ENCODE data around the gene ADCY3.

Gene ADCY3

DNA sequence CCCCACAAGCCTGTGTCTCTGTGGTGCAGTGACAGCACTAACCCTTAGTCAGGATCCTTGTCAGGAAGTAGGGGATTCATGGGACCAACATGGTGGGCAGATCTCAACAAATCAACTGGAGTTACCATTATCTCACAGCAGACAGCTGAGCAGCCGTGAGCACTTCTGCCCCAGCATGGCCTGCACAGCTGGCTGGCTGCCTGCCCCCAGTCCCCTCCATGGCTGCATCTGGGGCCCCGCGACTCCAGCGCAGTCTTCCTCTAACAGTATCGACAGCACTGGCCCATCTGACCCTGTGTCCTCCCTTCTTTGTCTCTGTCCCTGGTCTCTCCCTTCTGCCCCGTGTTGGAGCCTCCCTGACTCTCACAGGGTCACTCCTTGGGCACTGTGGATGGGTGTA lies 4.7 kb upstream of the ADCY3 start:
- no peak for DNase-seq

DNA sequence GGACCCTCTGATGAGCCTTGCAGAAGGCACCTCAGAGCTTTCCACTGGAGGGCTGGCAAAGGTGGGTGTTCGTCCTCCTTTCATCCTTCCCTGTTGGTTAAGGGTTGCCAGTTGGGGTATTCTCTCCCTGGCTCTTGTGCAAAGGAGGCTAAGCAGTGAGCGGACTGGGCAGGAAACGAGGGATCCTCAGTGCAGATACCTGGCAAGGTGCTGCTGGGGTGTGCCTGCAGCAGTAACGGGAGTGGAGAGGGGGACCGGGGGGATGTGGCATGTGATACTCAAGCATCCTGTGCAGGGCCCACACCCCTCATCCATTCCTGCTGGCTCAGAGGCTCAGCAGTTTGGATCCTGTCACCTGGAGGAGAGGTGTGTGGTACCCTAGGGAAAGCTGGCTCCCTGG lies 4.2 kb upstream of the ADCY3 start:
- no peak for DNase-seq

DNA sequence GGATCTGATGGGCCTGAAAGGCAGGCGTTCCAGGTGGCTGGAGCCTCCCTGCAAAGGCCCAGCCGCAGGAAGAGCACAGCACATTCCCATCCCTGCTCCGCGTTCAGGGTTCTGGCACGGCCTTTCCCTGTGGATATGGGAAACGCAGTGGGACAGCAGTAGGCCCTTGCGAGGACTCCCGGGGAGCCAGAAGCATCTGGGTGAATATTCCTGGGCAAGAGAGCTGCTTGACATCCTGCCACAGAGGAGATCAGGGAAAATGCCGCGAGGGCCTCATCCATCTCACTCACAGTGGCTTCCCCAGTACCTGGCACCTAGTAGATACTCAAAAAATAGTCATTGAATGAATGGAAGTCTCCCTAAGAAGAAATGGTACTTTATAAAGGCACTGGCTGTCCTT lies 3.1 kb upstream of the ADCY3 start:
- no peak for DNase-seq

DNA sequence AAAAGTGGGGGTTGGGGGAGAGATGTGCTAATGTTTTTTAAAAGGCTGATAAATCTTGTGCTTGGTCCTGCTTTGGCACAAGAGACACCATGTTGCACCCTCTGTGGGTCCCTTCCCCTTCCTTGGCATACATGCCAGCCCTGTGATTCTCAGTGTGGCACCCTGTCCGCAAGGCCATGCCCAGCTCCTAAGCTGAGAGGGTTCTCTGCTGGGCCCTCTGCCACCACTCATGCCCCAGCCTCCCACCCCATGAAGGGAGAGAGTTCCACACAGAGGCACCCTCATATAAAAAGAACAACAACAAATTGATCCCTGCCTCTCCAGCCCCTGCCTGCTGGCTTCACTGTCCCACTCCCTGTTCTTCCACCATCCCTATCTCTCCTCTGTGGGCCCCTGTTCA lies 2.5 kb upstream of the ADCY3 start:
- no peak for DNase-seq

DNA sequence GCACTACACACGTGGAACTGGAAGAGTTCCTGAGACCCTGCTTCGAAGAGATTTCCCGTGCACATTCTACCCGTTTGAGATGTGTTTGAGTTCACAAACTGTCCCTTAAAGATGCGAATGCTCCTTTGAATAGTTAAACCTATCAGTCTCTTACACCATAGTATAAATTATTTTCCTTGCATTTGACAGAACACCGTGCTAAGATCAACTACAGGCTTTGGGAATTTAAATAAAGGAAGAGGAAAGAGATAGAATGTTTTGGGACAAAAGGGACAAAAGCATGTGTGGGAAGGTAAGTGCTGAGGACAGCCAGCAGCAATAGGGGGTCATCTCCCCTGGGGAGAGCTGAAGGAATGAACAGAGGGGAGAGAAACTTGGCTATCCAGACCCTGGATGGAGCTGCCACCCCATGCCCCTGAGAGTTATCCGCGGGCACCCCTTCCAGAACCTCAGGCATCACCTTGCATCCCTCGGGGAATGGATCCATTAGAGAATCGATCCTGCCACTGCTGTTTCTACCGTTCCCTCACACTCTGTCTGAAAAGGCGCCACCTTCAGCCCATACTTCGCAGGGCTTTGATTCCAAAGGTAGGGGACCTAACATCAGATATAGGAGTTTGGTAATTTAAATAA lies 888 bp upstream of the ADCY3 start:
- DNase-seq = no peak

DNA sequence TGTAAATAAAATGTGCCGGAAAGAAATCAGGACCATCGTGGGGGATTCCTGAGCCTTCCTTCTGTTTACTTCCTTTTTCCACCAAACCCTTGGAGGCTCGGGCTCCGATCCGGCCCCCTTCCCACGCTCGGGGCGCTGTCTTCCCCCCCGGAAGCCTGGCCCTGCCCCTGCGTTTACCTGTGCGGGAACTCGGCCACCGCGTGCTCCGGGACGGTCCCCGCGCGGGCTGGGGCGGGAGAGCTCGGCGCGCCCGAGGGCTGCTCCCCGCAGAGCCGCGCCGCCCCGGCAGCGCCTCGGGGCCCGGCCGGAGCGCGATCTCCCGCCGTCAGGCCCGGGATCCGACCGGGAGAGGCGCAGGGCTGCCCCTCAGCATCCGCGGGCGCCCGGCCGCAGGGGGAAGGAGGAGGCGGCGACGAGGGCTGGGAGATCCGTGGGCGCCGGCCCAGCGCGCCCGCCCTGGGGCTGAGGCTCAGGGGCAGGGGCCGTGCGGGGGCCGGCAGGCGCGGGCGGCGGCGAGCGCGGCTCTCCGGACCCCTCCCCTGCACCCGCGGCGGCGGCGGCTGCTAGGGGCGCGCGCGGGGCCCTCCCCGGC lies 435 bp downstream of the ADCY3 start:
- DNase-seq = no peak

DNA sequence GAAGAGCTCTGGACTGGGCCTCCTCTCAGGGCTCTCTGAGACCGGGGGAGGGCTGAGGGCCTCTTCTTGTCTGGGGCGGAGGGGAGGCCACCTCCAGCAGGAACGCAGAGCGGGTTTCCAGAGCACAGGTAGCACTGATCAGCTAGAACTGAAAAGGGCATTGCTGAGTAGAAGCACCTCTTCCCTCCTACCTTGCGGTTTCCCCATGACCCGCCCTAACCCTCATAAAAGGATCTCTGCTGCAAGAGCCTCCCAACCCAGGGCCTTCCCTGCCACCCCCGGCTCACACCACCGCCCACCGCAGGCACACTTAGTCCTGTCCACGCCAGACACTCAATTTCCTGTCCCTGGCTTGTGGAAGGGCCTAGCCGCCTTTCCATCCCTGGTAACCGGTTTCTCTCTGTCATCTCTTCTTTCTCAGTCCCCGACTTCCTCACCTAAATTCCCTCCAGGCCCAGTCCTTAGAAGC lies 966 bp downstream of the ADCY3 start:
- no peak for DNase-seq

DNA sequence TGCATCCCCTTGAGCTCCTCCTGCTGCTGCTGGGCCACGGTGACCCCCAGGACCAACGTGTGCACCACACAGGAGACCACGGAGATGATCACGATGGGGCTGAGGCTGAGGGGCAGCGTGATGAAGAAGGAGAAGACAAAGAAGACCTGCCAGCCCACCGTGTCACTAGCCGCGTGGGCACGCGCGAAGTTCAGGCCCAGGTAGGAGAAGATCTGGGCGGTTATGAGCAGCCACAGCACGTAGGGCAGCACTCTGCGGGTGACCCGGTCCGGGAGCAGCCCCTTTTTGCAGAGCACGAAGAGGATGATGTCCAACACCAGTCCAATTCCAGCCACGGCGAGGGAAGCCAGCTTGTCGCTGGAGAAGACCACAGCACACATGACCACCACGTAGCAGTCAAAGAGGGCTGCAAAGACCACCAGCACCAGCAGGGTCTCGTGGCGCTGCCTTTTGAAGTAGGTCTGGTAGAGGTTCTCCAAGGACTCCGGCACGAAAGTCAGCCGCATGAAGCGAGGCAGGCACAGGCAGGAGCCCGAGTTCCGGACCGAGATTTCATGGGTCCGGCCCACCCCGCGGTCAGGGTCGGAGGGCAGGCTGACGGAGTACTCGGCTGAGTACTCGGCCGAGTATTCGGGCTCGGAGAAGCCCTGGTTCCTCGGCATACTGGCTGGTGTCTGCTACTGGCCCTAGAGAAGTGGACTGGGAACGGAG lies 1.6 kb downstream of the ADCY3 start:
- DNase-seq = no peak

DNA sequence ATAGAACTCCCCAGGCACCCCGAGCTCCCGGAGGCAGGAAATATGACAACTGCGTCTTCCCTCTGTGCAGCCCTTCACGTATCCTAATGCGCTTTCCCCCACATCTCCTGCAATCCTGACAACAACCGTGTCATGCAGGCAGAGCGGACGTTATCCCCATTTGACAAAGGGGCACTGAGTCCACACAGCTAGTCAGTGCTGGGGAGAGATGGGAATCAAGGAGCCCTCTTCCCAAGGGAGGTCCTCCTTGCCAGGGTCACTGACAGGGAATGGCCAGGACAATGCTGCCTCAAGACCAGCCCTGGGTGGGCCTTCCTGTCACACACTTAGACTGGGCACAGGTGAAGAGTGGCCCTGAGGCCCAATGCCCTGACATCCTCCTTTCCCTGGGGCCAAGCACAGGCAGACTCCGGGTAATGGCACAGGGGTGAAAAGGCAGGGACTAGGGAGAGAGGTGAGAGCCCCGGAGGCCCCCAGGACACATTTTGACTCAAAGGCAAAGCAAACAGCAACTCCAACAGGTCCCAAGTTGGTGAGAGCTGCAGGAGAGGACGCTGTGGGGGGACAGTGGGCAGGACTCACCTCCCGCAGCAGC lies 2.2 kb downstream of the ADCY3 start:
- no peak for DNase-seq

DNA sequence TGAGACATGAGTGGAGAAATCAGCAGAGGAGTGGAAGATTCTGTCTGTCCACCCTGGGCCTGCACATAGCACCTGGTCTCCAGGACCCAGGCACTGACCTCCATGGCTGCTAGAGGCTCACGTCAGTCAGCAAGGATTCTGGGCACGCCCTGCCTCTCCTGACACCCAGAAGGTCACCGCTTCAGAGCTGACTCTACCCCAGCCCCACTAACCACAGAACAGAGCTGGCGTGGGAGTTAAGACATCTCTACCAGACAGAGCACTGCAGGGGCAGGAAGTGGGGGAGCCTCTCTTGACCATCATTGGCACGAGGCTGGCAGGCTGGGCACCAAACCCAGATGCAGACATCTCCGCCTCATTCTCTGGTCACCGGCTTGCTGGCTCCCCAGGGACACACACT lies 3.0 kb downstream of the ADCY3 start:
- no peak for DNase-seq

DNA sequence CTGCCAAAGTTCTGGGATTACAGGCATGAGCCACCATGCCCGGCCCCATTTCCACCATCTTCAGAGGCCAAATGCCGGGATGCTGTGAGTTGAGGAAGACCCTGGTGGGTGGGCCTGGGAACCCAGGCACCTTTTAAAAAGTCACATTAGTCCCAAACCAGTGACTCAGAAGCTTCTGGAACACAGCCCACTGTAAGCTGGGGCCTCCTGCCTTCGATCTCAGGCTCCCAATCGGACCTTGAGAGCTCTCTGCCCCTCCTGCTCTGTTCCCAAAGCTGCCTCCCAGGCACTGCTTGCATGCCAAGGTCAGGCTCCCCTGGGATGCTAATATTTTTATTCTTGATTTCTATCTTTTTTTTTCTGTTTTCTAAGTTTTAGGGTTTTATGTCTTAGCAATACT lies 4.2 kb downstream of the ADCY3 start:
- no peak for DNase-seq

DNA sequence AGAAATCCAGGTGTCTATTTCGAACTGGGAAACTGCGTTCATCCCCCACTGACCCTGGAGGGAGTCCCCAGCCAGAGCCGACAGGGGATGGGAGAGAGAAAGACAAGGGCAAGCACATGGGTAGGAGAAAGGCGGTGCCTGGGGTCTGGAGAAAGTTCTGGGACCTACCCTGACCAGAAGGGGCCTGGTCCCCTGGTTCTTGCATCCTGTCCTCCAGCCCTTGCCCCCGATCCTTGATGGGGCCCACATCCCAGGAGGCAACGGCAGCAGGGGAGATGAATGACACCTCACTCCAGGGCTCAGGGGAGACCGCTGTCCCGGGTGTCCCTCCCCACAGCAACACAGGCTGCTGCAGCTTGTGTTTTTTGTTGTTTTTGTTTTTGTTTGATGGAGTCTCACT lies 4.9 kb downstream of the ADCY3 start:
- no peak for DNase-seq

DNA sequence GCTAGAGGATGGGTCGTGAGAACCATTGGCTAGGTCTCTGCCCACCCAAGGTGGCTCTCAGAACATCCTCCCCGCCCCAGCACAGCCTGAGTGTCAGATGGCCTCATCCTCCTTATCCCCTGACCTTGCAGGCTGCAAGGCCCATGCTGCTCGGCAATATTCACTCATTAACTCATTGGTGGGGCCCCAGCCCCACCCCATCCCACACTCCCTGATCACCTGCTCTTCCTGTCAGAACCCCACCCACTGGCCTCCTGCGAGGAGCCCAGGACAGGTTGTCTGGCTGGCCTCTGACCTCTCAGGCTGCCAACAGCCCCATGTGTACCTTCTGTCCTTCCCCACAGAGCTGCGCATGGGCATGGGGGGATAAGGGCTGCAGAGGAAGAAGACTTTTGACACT lies 5.3 kb downstream of the ADCY3 start:
- no peak for DNase-seq

DNA sequence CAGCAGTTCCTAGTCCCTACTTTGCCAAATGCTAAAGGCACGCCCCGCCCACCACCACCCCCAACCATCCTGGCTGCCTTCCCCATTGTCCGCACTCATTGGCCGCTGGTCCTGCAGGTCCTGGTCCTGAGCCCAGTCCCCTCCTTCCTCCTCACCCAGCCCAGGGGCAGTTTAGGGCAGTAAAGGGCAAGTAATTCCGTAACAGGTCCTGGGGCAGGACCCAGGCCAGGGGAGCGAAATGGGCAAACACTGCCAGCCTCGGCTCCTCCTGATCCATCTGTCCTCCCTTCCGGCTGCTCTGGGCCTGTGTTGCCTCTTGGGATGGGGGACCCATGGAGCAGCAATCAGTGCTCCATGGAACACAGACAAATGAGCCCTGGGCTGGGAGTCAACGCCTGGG lies 6.1 kb downstream of the ADCY3 start:
- no peak for DNase-seq

DNA sequence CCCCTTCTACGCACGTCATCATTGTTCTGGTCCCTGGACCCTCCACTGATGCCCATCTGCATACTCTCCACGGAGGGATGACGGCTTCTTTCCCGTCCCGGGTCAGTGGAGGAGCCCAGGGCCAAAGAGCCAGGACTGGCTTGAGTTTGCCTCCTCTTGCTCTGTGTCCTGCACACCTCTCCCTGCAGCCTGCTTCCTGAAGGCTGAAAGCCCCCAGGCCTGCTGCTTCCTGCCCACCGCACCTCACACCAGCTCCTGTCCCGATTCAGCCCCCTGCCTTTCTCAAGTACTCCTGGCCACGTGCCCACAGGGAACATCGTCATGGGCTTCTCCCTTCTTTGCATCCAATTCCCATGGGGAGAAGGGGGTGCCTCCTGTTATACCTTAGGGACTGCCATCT lies 7.1 kb downstream of the ADCY3 start:
- DNase-seq = no peak

DNA sequence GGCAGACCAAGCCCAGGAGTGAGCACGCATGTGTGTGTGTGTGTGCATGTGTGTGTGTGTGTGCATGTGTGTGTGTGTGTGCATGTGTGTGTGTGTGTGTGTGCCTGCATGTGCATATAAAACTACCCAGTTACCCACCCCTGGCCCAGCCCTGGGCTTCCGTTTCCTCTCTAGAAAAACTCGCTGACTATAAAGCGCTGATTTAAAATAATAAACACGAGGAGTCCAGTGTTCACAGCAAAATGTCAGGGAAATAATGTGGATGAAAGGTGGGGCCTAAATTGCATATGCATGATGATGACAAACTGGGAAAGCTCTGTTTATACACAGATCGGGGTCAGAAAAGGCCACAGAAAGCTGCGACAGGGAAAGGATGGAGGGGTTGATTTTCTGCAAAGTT lies 7.5 kb downstream of the ADCY3 start:
- DNase-seq = no peak

DNA sequence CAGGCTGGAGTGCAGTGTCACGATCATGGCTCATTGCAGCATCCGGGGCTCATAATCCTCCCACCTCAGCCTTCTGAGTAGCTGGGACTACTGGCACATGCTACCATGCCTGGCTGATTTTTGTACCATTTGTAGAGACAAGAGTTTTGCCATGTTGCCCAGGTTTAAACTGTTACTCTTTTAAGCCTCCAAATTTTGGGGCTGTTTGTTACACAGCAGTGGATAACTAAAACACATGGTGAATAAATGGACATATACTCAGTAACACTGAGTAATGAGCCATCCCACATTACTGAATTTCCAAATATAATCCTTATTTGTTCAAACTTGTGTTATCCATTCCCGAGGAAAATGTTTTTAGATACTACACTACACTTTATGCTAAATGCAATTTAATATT lies 9.8 kb downstream of the ADCY3 start:
- DNase-seq = no peak

DNA sequence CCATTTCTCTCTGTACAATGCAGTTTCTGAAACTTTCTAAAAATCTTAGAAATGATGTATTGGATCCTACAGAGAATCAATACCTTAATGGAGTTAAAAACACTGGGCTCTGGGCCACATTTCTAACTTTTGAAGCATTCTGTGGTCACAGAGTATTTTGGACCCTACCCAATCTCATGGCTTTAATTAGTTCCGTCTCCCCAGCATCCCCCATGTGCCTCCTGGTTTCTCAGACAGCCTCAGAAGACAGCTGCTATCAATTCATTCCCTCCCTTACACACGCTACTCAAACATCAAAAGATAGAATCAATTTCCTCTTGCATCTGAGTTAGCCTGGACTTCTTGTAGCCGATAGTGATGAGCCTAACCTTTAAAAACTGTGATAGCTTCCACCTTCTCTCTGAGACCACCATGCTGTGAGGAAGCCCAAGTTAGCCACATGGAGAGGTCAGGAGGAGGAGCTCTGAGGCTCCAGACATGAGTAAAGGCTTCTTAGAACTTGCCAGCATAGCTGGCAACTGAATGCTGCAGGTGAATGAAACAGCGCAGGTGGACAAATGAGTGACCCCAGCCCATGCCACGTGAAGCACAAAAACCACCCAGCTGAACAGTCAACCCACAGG lies 10.4 kb downstream of the ADCY3 start:
- no peak for DNase-seq

DNA sequence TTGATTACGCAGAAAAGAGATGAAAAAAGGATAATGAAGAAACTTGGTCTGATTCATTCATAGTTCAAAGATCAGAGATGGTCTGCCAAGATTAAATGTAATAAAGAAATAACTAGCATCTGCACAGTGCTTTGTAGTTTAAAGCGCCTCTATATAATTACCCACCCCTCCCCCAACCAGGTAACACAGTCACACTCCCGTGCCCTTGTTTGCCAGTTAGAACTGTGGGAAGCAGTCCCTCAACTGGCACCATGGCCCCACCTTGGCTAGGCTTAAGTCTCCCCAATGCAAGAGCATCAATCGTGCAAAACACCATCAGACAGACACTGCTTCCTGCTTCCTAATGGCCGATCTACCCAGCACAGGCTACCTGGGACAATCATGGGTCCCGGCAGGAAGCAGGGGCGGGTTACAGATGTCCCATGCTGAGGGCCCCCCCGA lies 11.6 kb downstream of the ADCY3 start:
- no peak for DNase-seq

DNA sequence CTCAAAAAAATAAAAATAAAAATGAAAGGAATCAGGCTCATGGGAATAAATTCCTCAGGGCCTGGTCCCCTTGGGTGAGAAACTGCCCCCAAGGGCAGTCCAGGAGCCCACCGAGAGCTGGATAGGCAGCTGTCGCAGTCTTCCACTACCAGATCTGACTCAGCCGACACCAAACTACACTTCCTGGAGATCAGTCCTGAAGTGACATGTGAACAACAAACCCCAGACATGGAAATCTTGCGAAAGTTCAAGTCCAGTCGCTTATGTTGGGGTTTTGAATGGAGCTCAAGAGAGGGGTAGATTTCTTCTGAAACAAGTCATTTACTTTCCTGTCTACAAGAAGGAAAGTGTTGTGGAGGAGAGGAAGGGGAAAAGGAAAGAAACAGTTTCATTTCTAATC lies 12.9 kb downstream of the ADCY3 start:
- no peak for DNase-seq

DNA sequence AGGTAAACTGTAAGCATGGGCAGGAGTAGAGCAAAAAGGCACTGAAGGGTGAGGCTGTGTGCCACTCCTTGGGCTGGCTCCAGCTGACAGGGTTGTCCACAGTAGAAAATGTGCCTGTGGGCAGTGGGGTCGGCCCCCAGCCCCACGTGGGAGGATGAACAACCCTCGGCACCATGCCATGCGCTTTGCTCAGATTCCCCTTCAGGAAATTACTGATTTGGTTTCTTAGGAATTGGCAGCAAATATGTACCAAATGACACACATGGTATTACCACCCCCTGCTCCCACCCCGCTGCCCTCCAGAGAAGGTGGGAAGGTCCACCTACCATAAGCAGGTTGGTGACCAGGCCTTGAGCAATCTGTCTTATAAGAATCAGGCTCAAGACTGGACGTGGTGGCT lies 13.6 kb downstream of the ADCY3 start:
- DNase-seq = no peak

DNA sequence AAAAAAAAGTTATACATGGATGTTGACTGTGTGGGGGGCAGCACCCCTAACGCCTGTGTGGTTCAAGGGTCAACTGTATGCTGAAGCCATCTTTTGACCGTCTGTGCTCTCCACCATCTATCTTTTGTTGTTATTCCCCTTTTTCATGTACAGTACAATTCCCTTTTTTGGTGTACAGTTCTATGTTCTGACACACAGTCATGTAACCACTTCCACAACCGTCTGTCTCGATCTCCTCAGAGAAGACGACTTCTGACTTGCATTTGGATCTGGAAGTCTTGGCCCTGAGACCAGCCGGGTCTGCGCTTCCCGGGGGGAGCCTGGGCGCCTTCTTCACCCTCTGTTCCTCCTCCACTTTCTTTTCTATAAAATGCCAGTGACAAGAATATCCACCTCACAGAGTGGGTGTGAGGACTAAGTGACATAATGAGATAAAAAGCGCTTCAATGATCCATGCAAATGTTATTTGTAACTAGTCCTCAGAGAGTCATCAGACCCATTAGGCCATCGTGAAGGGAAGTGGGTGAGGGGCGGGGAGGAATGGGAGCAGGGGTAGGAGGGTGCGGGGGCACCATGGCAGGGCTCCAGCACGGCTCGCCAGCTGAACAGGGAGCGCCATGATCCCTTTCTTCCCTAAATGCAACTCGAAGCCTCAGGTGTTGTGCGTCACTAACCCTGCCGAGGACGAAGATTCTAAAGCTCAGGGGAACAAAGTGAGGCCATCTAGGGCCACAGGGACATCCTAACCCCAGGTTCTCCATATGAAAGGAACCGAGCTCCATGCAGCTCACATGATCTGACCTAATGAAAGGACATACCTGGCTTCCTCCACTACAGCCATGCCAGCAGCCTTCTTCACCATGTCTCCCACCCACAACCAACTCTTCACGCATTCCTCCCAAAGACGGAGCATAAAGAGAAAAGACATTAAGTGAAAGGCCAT lies 16.6 kb downstream of the ADCY3 start:
- DNase-seq = no peak

Data from femur (tissue), 1 donor.